Measurements from ENCODE around the gene ANO3.

GRCh38 chr11:26572770-26573402 is 241.0 kb downstream of the ANO3 start:
- TF ChIP-seq CTCF (IDR thresholded peaks at IDR 0.05; ENCODE audit: insufficient read depth, low read length, poor library complexity, severe bottlenecking) (no peak), EZH2phosphoT487 (conservative IDR thresholded peaks at IDR 0.05; ENCODE audit: low read length) (no peak)
